HTERT RPE-1 (cell line): ENCODE measurements around the gene NF2.

Experiments
- in situ Hi-C: fragments of 300-500 bp; cut with MboI; formaldehyde crosslinking; loops from 4 replicates; pipeline ENCODE4 v1.14.3; 2020; ENCODE audit warnings: low sequenced_read_pairs

NF2 gene

DNA sequence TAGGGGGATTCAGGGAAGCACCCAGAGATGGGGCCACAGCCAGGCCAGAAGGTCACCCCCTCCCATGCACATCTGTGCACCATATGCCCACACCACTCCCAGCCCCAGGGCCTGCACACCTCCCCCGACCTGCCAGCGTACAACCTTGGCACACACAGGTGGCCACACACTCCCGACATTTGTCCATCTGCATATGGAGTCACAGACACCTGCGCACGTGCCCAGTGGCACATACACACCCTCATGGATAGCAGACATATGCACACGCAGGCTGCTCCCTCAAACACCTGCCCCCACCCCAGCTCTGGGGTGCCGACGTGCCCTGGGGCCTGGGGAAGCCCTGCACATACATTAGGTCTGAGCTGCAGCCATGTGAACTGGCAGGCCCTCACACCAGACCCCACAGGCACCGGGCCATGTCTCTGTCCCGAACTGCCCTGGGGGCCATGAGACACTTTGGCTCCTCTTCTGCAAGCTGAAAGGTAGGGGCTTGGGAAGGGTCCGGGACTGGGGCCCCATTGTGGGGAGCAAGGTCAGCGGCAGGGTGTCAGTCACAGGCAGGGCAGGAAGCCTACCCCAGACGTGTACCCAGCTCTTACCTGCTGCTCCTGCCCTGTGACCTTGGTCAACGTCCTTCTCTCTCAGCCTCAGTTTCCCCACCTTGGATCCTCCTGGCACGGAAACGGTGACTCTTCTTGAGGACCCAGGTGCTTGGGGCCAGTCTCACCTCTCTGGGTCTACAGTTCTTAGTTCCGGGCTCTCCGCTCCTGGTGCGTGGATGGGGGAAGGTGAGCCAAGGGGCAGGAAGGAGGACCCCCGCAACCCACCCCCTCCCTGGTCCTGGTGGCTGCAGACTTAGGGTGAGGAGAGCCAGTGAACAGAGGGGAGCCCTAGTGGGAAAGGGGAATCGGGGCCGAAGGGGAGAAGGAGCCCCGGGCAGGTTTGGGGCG lies 115.8 kb downstream of the NF2 start:
- in situ Hi-C loops, result no loop called here

DNA sequence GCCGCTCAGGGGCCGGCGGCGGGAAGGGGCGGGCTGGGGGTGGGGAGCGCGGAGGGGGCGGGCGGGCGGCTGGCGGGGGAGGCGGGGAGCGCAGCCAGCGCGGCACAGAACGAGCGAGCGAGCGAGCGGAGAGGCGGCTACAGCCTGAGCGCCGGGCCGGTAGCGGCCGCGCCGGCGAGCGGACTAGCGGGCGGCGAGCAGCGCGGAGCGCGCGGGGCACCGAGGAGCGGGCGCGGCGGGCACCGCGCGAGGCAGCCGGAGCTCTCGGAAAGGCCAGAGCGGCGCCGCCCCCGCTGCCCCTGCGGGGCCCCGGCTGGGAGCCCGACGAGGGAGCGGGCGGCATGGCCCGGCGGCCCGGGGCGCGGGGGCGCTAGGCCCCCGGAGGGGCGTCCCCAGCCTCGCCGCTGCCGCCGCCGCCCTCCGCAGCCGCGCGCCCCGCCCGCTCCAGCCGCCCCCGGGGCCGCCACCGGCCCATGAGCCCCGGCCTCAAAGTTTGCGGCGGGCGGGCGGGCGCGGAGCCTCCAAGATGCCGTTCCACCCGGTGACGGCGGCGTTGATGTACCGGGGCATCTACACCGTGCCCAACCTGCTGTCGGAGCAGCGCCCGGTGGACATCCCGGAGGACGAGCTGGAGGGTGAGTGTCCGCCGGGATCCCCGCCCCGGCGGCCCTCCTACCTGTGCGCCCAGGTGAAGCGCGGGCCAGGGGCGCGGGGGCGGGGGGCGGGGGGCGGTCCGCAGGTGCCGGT lies 116.6 kb downstream of the NF2 start, which contains the start of gene CABP7:
TSS of gene CABP7 (plus strand) at position 105 of the 747 bp plus-strand sequence. CDS start at position 527, 422 bp downstream.
- in situ Hi-C loops, result no loop called here

DNA sequence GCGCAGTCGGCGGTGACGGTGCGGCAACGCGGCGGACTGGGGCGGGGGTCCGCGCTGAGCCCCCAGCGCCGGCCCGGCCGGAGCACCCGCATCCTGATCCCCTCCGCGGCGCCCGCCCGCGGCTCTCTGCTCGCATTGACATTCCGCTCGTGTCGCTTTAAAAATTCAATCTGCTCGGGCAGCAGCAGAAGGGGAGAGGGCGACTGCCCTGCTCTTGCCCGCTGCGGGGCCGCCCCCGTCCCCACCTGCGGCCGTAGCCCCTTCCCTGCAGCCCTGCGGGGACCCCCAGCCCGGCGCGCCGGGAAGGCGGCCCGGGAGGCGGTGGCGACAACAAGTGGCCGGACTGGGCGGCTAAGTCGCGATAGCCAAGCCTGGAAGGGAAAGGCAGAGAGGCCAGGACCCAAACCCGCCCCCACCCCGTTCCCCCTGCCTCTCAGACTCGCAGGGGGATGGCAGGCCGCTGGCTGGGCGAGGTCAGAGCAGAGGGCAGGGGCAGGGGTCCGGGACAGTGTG lies 117.4 kb downstream of the NF2 start:
- in situ Hi-C loops, result no loop called here

DNA sequence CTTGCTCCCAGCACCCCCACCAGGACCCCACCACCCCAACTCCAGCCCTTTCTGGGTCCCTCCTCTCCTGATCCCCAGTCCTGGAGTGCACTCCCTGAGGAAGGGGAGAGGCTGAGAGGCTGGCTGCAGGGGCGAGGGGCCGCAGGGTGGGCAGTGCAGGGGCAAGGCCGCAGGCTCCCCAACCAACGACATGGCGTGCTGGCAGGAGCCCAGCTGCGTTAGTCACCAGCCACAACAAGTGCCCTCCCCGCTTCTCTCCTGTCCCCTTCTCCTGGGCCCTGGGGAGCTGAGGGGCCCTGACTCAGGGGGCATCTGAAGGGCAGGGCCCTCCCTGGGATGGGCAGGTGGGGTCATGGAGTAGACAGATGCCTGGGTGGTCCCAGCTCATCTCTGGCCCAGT lies 118.7 kb downstream of the NF2 start:
- in situ Hi-C loops, result no loop called here

DNA sequence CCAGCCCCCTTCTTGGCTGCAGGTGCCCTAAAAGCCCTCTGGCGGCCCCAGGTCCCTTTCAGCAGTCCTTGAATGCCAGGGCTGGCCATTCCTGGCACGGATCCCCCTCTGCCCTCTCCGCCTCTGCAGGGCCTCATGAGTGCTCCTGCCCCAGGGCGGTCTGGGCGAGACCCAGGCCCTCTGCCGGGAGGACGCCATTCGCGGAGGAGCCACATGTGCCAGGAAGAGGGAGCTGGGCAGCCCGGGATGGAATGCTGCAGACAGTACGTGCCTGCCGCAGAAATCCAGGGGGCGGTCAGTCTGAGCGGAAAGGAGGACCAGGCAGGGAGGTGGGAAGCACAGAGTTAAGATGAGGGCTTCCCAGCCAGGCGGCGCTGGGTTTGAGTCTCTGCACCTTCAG lies 119.2 kb downstream of the NF2 start:
- in situ Hi-C loops, result no loop called here

DNA sequence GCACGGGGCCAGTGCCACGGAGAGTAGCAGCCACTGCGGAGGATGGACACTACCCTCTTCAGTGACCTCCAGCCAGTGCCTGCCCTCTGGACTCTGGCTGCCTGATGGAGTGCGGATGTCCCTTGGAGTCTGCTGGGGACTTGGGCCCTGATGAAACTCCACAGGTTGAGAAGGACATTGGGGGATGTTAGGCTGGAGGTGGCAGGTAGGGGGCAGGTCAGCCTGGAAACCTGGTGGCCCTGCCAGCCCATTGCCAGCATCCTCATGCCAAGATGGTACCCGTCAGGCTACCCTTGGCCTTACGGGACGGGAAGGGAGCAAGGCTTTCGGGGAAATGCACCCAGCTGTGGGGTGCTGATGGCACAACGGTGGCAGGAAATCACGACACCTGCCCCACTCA lies 120.3 kb downstream of the NF2 start:
- in situ Hi-C loops, result no loop called here

DNA sequence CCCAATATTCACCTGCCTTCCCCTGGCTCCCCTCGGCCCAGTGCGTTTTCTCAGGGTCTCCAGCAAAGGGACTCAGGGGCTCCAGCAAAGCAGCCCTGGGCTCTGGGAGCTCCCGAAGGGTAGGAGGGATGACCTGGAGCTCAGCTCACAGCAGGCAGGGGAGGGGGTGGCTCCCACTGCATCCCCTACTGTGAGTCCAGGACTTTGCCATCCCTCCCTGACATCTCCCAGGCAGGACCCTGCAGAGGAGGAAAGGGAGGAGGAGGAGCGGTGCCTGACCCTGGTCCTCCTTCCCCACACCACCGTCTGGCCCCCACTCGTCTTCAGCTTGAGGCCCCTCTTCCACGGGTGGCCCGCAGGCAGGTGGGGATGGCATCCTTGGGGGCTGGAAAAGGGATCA lies 121.4 kb downstream of the NF2 start:
- in situ Hi-C loops, result no loop called here

DNA sequence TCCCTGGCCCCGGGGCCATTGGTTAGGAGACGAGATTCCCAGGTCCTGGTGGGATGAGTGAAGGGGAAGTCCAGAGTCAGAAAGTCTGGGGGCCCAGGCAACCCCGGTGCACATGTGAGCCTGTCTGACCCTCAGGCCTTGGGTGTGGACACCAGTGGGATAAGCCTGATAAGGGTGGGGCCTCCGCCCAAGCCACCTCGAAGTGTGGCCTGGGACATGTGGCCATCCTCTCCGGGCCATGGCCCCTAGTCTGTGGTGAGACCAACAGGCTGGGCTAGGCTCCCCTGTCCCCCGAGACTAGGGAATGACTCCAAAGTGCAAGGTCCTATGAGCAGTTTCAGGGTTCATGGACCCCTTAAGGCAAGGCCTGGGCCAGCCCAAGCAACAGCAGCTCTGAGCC lies 122.7 kb downstream of the NF2 start:
- in situ Hi-C loops, result no loop called here

DNA sequence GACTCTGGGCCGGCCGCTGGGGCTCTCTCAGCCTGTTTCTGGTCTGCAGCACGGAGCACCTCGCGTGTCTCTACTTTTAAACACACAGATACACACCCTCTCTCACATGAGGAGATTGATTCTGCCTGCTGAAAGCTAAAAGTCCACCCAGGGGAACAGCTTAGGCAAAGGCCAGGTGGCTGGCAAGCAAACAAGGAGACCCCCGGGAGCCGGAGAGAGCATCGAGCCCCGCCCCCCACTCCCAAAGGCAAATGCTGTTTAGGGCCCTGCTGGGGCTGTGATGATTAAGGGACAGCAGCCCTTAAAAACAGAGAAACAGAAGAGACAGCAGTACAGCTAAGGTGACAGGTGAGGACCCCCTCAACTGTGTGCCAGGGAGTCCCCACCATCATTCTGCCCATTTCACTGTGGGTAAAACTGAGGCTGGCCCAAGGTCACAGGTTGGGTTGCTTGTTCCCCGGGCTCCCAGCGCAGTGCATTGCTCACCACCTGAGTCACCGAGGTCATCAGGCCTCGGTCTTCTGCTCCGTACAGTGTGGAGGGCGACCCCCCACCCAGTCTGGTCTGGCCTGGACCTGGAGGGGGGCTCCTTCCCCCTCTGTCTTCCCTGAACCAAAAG lies 123.2 kb downstream of the NF2 start:
- in situ Hi-C loops, result no loop called here

DNA sequence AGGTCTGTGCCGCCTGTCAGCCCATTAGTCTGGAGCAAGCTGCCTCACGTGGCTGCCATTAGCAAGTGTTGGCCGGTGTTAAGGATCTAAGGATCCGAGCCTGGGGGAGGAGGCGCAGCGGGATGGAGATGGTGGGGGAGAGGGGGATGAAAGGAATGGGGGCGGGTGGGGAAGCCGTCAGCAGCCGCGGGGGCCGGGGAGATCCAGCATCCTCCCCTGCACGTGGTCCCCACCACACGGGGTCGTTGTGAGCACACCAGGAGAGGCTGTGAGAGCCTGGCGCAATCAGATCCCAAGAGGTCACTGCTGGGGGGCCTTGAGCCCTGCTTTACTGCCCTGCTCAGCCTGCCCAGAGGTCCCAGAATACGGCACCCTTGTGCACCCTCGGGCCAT lies 123.7 kb downstream of the NF2 start:
- in situ Hi-C loops, result no loop called here

DNA sequence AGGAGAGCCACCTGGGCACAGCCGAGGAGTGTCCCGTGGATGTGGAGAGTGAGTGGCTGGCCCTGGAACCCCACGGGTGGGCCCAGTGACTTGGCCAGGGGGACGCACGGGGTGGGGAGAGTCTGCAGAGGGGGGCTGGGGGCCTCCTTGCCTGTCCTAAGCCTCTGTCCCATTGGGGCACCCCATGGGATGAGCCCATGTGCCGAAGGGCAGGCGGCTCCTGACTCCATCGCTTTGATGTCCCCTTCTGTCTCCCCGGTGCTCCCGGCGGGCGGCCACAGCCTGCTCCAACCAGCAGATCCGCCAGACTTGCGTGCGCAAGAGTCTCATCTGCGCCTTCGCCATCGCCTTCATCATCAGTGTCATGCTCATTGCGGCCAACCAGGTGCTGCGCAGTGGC lies 125.7 kb downstream of the NF2 start:
- in situ Hi-C loops, result no loop called here

DNA sequence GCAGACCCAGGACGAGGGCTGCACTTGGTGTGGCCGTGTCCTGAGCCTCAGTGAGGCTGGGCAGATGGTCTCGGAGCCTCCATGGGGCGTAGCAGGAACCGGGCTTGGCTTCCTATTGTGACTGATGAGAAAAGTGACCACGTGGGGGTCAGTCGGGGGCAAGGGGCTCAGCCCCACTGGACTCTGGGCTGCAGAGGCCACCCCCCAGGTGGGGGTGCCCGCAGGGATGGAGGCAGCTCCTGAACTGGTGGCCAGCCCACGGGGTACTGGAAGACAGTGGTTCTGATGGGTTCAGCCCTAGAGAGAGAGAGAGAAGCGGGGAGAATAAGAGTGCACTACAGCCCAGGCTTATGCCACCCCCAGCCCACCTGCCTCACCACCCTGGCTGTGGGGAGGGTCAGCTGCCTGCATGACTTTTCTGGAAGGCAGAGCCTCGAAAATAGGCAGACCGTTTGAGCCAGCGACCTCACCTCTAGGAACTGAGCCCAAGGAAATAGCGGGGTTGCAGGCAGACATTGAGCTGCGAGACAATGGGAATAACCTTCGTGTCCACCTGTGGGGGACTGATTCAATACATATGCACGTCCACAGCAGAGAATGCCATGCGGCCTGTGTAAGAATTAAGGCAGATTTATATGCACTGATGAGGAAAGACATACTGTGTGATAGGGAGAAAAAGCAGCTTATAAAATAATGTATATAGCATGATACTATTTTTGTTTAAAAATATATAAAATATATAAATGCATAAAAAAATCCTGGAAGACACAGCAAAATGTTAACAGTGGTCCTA lies 127.8 kb downstream of the NF2 start:
- in situ Hi-C loops, result no loop called here

DNA sequence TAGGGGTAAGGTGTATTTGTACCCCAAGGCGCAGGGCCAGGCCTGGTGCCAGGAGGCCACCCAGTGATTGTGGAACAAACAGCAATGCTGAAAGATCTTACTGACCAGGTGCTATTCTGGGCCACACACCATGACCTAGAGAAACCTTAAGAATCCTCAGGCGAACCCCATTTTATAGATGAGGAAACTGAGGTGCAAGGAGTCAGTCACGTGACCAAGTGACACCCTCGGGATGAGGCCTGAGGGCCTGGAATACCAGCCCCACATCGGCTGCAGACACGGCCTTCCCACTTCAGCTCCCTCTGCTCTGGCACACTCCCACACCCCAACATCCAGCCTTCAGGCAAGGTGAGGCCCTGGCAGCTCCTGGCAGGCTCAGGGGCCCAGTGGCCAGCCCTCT lies 129.4 kb downstream of the NF2 start:
- in situ Hi-C loops, result no loop called here

DNA sequence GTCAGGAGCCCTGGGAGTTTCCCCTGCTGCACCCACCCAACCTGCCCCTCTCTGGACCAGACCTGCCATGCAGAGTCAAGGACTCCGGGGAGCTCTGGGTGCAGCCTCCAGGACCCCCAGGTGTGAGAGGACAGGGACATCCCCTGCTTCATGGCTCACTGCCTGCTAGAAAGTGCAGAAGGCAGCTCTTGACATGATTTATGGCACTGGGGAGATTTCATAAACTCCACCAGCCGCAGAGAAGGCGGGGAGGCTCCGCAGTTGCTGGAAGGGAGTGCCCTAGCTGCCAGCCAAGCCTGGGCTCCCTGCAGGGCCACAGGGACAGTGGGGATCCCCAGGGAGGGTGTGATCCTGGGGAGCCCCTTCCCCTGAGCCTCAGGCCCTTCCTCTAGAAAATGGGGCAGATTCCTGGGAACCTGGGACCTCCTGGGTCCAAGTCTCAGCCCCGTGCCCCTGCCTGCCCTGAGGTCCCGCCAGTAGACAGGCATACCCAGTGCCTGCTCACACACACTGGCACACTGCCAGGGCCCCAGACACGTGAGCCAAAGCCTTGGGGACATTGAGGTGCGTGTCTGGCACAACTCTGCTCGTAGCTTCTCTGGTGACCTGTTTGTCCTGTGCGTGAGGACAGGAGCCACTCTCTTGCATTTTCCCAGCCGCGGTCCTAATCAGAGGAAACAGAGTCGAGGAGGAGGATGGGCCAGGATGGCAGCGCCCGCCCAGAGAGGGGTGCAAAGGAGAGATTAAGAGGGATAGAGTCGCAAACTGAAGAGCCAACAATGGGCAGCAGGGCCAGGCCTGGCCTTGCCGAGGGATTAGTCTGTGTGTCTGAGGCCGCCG lies 130.1 kb downstream of the NF2 start:
- in situ Hi-C loops, result no loop called here

DNA sequence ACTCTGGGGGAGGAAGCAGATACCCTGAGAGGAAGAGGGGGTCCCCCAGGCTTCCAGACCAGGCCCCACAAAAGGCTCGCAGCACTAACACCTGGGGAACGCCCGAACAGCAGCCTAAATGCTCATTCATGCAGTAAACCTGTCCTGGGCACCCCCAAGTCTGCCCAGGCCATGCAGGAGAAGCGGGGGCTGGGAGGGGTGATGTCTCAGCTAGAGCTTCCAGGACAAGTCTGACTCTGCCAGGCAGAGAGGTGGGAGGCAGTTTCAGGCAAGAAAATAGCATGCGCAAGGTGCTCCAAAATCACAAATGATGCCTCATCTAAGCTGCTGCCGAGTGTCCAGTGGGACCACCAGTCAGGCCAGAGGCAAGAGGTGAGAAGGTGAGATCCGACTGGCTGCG lies 131.0 kb downstream of the NF2 start:
- in situ Hi-C loops, result no loop called here

DNA sequence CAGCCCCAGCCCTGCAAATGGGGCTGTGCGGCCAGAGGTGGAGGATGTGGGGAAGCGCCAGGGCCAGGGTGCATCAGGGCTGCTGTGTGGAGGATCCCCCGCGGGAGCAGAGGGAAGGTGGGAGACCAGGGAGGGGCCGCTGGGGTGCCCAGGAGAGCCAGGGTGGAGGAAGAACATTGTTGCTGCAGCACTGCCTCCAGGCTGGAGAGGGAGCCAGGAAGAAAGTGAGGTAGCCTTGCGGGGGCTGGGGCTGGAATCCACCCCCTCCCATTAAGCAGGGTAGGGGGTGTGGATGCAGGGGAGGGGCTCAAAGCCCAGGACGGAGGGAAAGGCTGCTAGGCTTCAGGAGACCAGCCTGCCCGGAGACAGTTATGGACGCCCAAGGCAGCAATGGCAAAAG lies 131.4 kb downstream of the NF2 start:
- in situ Hi-C loops, result no loop called here

DNA sequence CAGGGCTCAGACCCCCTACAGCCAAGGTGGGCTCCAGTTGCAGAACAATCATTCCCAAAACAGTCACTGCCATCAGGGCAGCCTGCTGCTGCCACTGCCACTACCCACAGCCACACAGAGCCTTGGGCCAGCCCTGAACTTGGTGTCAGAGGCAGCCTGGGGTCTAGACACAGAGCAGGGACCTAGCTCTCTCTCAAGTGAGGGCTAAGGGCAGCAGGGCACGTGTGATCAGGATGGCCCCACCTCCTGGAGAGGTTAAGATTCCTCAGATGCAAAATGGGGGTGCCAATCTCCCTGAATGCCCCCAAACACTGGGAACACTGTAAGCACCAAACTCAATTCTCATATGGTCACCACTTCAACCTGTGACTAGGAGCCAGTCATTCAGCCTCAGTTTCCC lies 132.0 kb downstream of the NF2 start:
- in situ Hi-C loops, result no loop called here

DNA sequence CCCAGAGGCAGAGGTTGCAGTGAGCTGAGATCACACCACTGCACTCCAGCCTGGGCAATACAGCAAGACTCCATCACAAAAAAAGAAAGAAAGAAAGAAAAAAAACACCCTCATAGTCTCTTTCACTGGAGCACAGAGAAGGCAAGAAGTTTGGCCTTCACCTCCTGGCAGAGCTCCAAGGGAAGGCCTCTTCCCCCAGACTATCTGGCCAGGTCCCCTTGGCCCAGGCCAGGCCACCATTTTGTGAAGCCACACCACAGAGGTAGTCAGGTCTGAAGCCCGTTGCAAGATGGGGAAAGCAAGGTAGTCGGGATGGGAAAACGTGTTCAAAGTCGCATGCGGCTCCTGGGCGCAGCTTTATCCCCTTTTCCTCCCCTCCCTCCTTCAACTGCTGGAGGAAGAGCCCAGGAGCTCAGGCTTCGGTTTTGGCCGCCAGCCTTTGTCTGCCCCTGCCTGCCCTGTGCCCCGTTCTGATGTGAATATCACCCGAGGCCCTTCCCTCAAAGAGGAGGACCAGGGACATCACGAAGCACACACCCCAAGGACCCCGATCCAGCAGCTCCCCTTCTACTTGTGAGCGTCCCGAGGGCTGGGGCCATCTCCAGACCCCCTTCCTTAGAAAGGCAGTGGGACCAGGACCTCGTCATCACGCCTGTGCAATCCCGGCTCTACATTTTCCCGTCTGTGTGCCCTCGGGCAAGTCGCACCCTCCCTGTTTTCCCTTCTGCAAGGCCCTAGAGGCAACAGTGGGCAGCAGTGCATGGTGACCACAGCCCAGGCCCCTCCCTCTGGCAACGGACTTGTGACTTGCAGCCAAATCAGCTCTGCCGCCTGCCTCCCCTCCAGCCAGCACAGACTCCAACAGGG lies 134.1 kb downstream of the NF2 start:
- in situ Hi-C loops, result no loop called here
